GM23338 (cell line): ENCODE results near the gene FABP1. TPM values are rescaled to one million over a fixed set of nuclear protein-coding genes. Genes with fewer than 3 reads are reported as not detected.

ENCODE experiments used
- ATAC-seq: fragments of 200-7000 bp; cut with Tn5 transposase; 3 replicates; pipeline ENCODE4 v1.9.1; 2020
- DNase-seq: peaks from one replicate; pipeline ENCODE4 v3.0.0-alpha.2; 2015; ENCODE audit warnings: low spot score
- H2AFZ ChIP-seq: fragments of 200-600 bp; sonication (generic); 2 replicates; pipeline ENCODE4 v1.8.0; 2016; ENCODE audit warnings: antibody characterized with exemption, mild to moderate bottlenecking, moderate library complexity
- H3F3A ChIP-seq: fragments of 200-600 bp; sonication (generic); replicated peaks from 2 replicates; pipeline ENCODE4 v1.8.0; 2017; ENCODE audit warnings: antibody characterized with exemption, mixed run types, low read depth
- H3K27ac ChIP-seq: fragments of 200-600 bp; sonication (generic); 2 replicates; pipeline ENCODE4 v1.6.1; 2016; ENCODE audit warnings: low read depth
- H3K27me3 ChIP-seq: fragments of 200-600 bp; sonication (generic); 2 replicates; pipeline ENCODE4 v1.8.0; 2016; ENCODE audit warnings: mild to moderate bottlenecking, mixed run types, moderate library complexity; ENCODE audit not compliant: insufficient read depth
- H3K36me3 ChIP-seq: fragments of 200-600 bp; sonication (generic); 2 replicates; pipeline ENCODE4 v1.8.0; 2016; ENCODE audit warnings: mild to moderate bottlenecking; ENCODE audit not compliant: insufficient read depth
- H3K4me1 ChIP-seq: fragments of 200-600 bp; sonication (generic); 2 replicates; pipeline ENCODE4 v1.8.0; 2016; ENCODE audit warnings: mild to moderate bottlenecking, moderate library complexity; ENCODE audit not compliant: insufficient read depth
- H3K4me2 ChIP-seq: fragments of 200-600 bp; sonication (generic); 2 replicates; pipeline ENCODE4 v1.7.1; 2017; ENCODE audit warnings: mixed run types
- H3K4me3 ChIP-seq: fragments of 200-600 bp; sonication (generic); 2 replicates; pipeline ENCODE4 v1.6.1; 2016; ENCODE audit warnings: mixed run types
- H3K79me2 ChIP-seq: fragments of 200-600 bp; sonication (generic); replicated peaks from 2 replicates; pipeline ENCODE4 v1.8.0; 2017; ENCODE audit warnings: mild to moderate bottlenecking; ENCODE audit not compliant: insufficient read depth
- H3K9me2 ChIP-seq: fragments of 200-600 bp; sonication (generic); 2 replicates; pipeline ENCODE4 v1.8.0; 2017; ENCODE audit not compliant: insufficient read depth
- H4K20me1 ChIP-seq: fragments of 200-600 bp; sonication (generic); replicated peaks from 2 replicates; pipeline ENCODE4 v1.8.0; 2017; ENCODE audit warnings: mild to moderate bottlenecking; ENCODE audit not compliant: insufficient read depth
- H3K27ac Mint-ChIP-seq: 2 replicates; pipeline ENCODE4 v1.8.0; 2020; ENCODE audit warnings: inconsistent platforms, mild to moderate bottlenecking, moderate library complexity, mixed read lengths
- H3K27me3 Mint-ChIP-seq: 3 replicates; pipeline ENCODE4 v1.8.0; 2022; ENCODE audit warnings: low read depth, mild to moderate bottlenecking, moderate library complexity, mixed read lengths, inconsistent platforms; ENCODE audit not compliant: insufficient read depth, poor library complexity
- H3K36me3 Mint-ChIP-seq: 3 replicates; pipeline ENCODE4 v1.8.0; 2021; ENCODE audit warnings: low read depth, mild to moderate bottlenecking, inconsistent platforms, moderate library complexity, mixed read lengths
- H3K4me1 Mint-ChIP-seq: 3 replicates; pipeline ENCODE4 v1.8.0; 2020; ENCODE audit warnings: mild to moderate bottlenecking, inconsistent platforms, mixed read lengths
- H3K4me3 Mint-ChIP-seq: 3 replicates; pipeline ENCODE4 v1.8.0; 2021; ENCODE audit warnings: moderate library complexity, mild to moderate bottlenecking, inconsistent platforms, mixed read lengths
- H3K9me3 Mint-ChIP-seq: 3 replicates; pipeline ENCODE4 v1.8.0; 2020; ENCODE audit warnings: moderate library complexity, mild to moderate bottlenecking, inconsistent platforms, mixed read lengths
- CREB1 ChIP-seq: fragments of 250-450 bp; sonication (Bioruptor Pico); IDR thresholded peaks from 2 replicates; pipeline ENCODE4 v1.5.0; 2020; ENCODE audit warnings: low read depth, mild to moderate bottlenecking, moderate library complexity
- EZH2phosphoT487 ChIP-seq: fragments of 200-600 bp; sonication (generic); IDR thresholded peaks from one replicate; pipeline ENCODE4 v1.8.1; 2018; ENCODE audit warnings: antibody characterized with exemption; ENCODE audit not compliant: unreplicated experiment
- JUNB ChIP-seq: IDR thresholded peaks from one replicate; pipeline ENCODE4 v1.6.1; 2016; ENCODE audit warnings: antibody characterized with exemption; ENCODE audit not compliant: unreplicated experiment
- NANOG ChIP-seq: IDR thresholded peaks from 2 replicates; pipeline ENCODE4 v1.6.1; 2016; ENCODE audit warnings: antibody characterized with exemption, borderline replicate concordance
- ZNF331 ChIP-seq: fragments of 250-450 bp; sonication (Bioruptor Pico); IDR thresholded peaks from 2 replicates; pipeline ENCODE4 v1.5.0; 2020; ENCODE audit warnings: low read depth, mild to moderate bottlenecking, moderate library complexity
- polyA plus RNA-seq: library from polyadenylated mRNA; unstranded; fragments of >200 nt; fragmentation: Nextera tagmentation; extraction: Ambion mirVana; gene quantifications from 2 replicates; pipeline ENCODE4 v1.2.1, GENCODE V29; 2016
- total RNA-seq: library from RNA; depleted of rRNA; stranded (reverse); fragments of >200 nt; shearing (Covaris generic); gene quantifications from 2 replicates; pipeline ENCODE4 v1.2.3, GENCODE V29; 2014
- TF ChIP-seq, protein P1 (sequence below): IDR thresholded peaks from one replicate; pipeline ENCODE4 v1.6.1; 2018; ENCODE audit warnings: antibody characterized with exemption; ENCODE audit not compliant: unreplicated experiment
- TF ChIP-seq, protein P2 (sequence below): IDR thresholded peaks from 2 replicates; pipeline ENCODE4 v1.6.1; 2016; ENCODE audit warnings: antibody characterized with exemption

Gene FABP1
- total and polyA plus RNA-seq, 2 experiments from 2014 or later: not detected

DNA sequence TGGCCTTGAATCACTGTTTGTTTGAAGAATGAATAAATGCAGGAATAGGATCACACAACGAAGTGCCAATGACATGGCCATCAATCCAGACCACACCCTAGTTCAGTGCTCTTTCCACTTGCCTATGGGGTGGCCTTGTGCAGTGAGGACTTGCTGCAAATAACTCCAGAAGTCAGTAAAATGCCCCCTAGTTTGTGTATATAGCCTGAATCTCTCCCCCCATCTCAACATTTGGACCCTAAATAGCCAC, 299 bp downstream of the FABP1 start:
- ATAC-seq: no peak
- H3F3A ChIP-seq: no peaks in the 10 kb centered on the region

DNA sequence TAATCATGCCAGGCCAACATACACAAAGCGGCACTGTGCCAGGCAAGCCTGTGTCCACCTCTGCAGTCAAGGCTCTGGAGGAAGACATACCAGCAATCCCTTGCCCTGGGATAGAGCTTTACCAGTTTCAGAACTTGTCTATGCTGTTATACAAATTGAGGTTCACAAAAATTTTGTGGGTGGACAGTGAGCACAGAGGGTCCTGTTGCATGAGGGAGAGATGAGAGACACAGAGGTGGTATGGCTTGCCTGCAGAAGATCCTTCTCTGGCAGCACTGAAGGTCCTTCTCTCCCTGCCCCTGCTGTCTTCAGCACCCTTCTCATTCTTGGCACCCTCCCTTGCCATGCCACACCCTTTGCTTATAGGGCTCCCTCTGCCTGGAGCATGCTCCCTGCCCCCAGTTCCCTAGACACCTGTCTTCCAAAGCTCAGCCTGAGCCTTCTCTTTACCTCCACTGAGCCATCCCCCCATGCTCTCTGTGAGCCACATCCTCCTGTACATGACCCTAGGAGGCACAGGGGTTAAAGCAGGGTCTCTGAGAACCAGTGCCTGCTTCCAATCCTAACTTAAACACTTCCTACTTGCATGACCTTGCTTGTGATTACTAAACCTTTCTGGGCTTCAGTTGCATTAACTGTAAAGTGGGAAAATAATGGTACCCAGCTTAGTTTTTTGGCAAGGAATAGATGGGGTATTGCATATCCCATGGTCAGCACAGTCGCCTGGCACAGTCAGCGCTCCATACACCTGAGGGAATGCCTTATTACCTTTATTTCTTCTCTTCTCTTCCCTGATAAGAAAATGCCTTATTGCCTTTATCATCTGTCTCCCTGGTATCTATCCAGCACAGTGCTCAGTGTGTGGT, 857 bp downstream of the FABP1 start:
- Histone ChIP-seq H3K4me1 (no peaks in the 10 kb centered on the region), H3K27ac (no peak overlapping the region), H3K27me3 (no peaks in the 10 kb centered on the region), H3K36me3 (no peaks in the 10 kb centered on the region), H3K79me2 (no peaks in the 10 kb centered on the region), H3F3A (no peaks in the 10 kb centered on the region), H3K4me3 (no peak overlapping the region), H3K4me2 (no peak overlapping the region), H2AFZ (no peak overlapping the region), H3K9me2 (0 out of 2 replicates have a peak, but pooled peaks cover 2% of the 10 kb centered on the region), H4K20me1 (no peaks in the 10 kb centered on the region)
- Mint-ChIP-seq H3K9me3 (no peaks in the 10 kb centered on the region), H3K4me1 (peaks cover 4% of the 10 kb centered on the region; the same call in 1 of the 3 replicates), H3K27ac (no peak overlapping the region), H3K4me3 (no peak overlapping the region), H3K27me3 (peaks cover 1% of the 10 kb centered on the region), H3K36me3 (no peaks in the 10 kb centered on the region; the same call in 2 of the 3 replicates)
- no peak for TF ChIP-seq NANOG
- TF ChIP-seq EZH2phosphoT487: no peak
- no peak for TF ChIP-seq JUNB
- ATAC-seq: no peak
- no peak for DNase-seq

More for the DNA sequence above, 299 bp downstream of the FABP1 start:
- H3K36me3 ChIP-seq: no peaks in the 10 kb centered on the region
- Mint-ChIP-seq H3K4me3 (no peak overlapping the region), H3K36me3 (no peaks in the 10 kb centered on the region; the same call in 2 of the 3 replicates), H3K9me3 (no peaks in the 10 kb centered on the region), H3K27ac (no peak overlapping the region), H3K4me1 (peaks cover 4% of the 10 kb centered on the region; the same call in 1 of the 3 replicates), H3K27me3 (peaks cover 1% of the 10 kb centered on the region)
- H2AFZ ChIP-seq: no peak overlapping the region
- DNase-seq: no peak
- H4K20me1 ChIP-seq: no peaks in the 10 kb centered on the region
- no peak overlapping the region for H3K4me3 ChIP-seq
- H3K4me2 ChIP-seq: no peak overlapping the region
- H3K4me1 ChIP-seq: no peaks in the 10 kb centered on the region
- TF ChIP-seq, protein P1, sequence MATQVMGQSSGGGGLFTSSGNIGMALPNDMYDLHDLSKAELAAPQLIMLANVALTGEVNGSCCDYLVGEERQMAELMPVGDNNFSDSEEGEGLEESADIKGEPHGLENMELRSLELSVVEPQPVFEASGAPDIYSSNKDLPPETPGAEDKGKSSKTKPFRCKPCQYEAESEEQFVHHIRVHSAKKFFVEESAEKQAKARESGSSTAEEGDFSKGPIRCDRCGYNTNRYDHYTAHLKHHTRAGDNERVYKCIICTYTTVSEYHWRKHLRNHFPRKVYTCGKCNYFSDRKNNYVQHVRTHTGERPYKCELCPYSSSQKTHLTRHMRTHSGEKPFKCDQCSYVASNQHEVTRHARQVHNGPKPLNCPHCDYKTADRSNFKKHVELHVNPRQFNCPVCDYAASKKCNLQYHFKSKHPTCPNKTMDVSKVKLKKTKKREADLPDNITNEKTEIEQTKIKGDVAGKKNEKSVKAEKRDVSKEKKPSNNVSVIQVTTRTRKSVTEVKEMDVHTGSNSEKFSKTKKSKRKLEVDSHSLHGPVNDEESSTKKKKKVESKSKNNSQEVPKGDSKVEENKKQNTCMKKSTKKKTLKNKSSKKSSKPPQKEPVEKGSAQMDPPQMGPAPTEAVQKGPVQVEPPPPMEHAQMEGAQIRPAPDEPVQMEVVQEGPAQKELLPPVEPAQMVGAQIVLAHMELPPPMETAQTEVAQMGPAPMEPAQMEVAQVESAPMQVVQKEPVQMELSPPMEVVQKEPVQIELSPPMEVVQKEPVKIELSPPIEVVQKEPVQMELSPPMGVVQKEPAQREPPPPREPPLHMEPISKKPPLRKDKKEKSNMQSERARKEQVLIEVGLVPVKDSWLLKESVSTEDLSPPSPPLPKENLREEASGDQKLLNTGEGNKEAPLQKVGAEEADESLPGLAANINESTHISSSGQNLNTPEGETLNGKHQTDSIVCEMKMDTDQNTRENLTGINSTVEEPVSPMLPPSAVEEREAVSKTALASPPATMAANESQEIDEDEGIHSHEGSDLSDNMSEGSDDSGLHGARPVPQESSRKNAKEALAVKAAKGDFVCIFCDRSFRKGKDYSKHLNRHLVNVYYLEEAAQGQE: no peak
- TF ChIP-seq, protein P2, sequence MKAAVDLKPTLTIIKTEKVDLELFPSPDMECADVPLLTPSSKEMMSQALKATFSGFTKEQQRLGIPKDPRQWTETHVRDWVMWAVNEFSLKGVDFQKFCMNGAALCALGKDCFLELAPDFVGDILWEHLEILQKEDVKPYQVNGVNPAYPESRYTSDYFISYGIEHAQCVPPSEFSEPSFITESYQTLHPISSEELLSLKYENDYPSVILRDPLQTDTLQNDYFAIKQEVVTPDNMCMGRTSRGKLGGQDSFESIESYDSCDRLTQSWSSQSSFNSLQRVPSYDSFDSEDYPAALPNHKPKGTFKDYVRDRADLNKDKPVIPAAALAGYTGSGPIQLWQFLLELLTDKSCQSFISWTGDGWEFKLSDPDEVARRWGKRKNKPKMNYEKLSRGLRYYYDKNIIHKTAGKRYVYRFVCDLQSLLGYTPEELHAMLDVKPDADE: no peak
- TF ChIP-seq ZNF331 (CRISPR knock-in tag): no peak
- no peak for TF ChIP-seq CREB1
- 0 out of 2 replicates have a peak, but pooled peaks cover 2% of the 10 kb centered on the region for H3K9me2 ChIP-seq
- no peaks in the 10 kb centered on the region for H3K27me3 ChIP-seq
- no peak overlapping the region for H3K27ac ChIP-seq
- no peaks in the 10 kb centered on the region for H3K79me2 ChIP-seq
